GM23338 (cell line): ENCODE data around the gene KCNB1. TPM values are rescaled to one million over a fixed set of nuclear protein-coding genes. Genes with fewer than 3 reads are reported as not detected.

Experiments
- ATAC-seq: fragments of 200-7000 bp; cut with Tn5 transposase; 3 replicates; pipeline ENCODE4 v1.9.1; 2020
- DNase-seq: peaks from one replicate; pipeline ENCODE4 v3.0.0-alpha.2; 2015; ENCODE audit warnings: low spot score
- H2AFZ ChIP-seq: fragments of 200-600 bp; sonication (generic); 2 replicates; pipeline ENCODE4 v1.8.0; 2016; ENCODE audit warnings: antibody characterized with exemption, mild to moderate bottlenecking, moderate library complexity
- H3F3A ChIP-seq: fragments of 200-600 bp; sonication (generic); replicated peaks from 2 replicates; pipeline ENCODE4 v1.8.0; 2017; ENCODE audit warnings: antibody characterized with exemption, mixed run types, low read depth
- H3K27ac ChIP-seq: fragments of 200-600 bp; sonication (generic); 2 replicates; pipeline ENCODE4 v1.6.1; 2016; ENCODE audit warnings: low read depth
- H3K27me3 ChIP-seq: fragments of 200-600 bp; sonication (generic); 2 replicates; pipeline ENCODE4 v1.8.0; 2016; ENCODE audit warnings: mild to moderate bottlenecking, mixed run types, moderate library complexity; ENCODE audit not compliant: insufficient read depth
- H3K36me3 ChIP-seq: fragments of 200-600 bp; sonication (generic); 2 replicates; pipeline ENCODE4 v1.8.0; 2016; ENCODE audit warnings: mild to moderate bottlenecking; ENCODE audit not compliant: insufficient read depth
- H3K4me1 ChIP-seq: fragments of 200-600 bp; sonication (generic); 2 replicates; pipeline ENCODE4 v1.8.0; 2016; ENCODE audit warnings: mild to moderate bottlenecking, moderate library complexity; ENCODE audit not compliant: insufficient read depth
- H3K4me2 ChIP-seq: fragments of 200-600 bp; sonication (generic); 2 replicates; pipeline ENCODE4 v1.7.1; 2017; ENCODE audit warnings: mixed run types
- H3K4me3 ChIP-seq: fragments of 200-600 bp; sonication (generic); 2 replicates; pipeline ENCODE4 v1.6.1; 2016; ENCODE audit warnings: mixed run types
- H3K79me2 ChIP-seq: fragments of 200-600 bp; sonication (generic); replicated peaks from 2 replicates; pipeline ENCODE4 v1.8.0; 2017; ENCODE audit warnings: mild to moderate bottlenecking; ENCODE audit not compliant: insufficient read depth
- H3K9me2 ChIP-seq: fragments of 200-600 bp; sonication (generic); 2 replicates; pipeline ENCODE4 v1.8.0; 2017; ENCODE audit not compliant: insufficient read depth
- H4K20me1 ChIP-seq: fragments of 200-600 bp; sonication (generic); replicated peaks from 2 replicates; pipeline ENCODE4 v1.8.0; 2017; ENCODE audit warnings: mild to moderate bottlenecking; ENCODE audit not compliant: insufficient read depth
- H3K27ac Mint-ChIP-seq: 2 replicates; pipeline ENCODE4 v1.8.0; 2020; ENCODE audit warnings: inconsistent platforms, mild to moderate bottlenecking, moderate library complexity, mixed read lengths
- H3K27me3 Mint-ChIP-seq: 3 replicates; pipeline ENCODE4 v1.8.0; 2022; ENCODE audit warnings: low read depth, mild to moderate bottlenecking, moderate library complexity, mixed read lengths, inconsistent platforms; ENCODE audit not compliant: insufficient read depth, poor library complexity
- H3K36me3 Mint-ChIP-seq: 3 replicates; pipeline ENCODE4 v1.8.0; 2021; ENCODE audit warnings: low read depth, mild to moderate bottlenecking, inconsistent platforms, moderate library complexity, mixed read lengths
- H3K4me1 Mint-ChIP-seq: 3 replicates; pipeline ENCODE4 v1.8.0; 2020; ENCODE audit warnings: mild to moderate bottlenecking, inconsistent platforms, mixed read lengths
- H3K4me3 Mint-ChIP-seq: 3 replicates; pipeline ENCODE4 v1.8.0; 2021; ENCODE audit warnings: moderate library complexity, mild to moderate bottlenecking, inconsistent platforms, mixed read lengths
- H3K9me3 Mint-ChIP-seq: 3 replicates; pipeline ENCODE4 v1.8.0; 2020; ENCODE audit warnings: moderate library complexity, mild to moderate bottlenecking, inconsistent platforms, mixed read lengths
- CTCF ChIP-seq, 2 experiments: fragments of 200-600 bp in 1 of 2; sonication (generic) in 1 of 2; conservative IDR thresholded peaks; 2 replicates each; pipeline versions ENCODE4 v1.5.1 to v1.6.1; 2016 to 2017; ENCODE audit warnings: antibody characterized with exemption in 2 of 2, low read depth in 2 of 2, mild to moderate bottlenecking in 2 of 2, moderate library complexity in 1 of 2
- ETS1 ChIP-seq: IDR thresholded peaks from 2 replicates; pipeline ENCODE4 v1.6.1; 2016; ENCODE audit warnings: antibody characterized with exemption
- EZH2 ChIP-seq: fragments of 200-600 bp; sonication (generic); IDR thresholded peaks from one replicate; pipeline ENCODE4 v1.8.0; 2017; ENCODE audit warnings: antibody characterized with exemption, mild to moderate bottlenecking, low read depth; ENCODE audit not compliant: unreplicated experiment
- JUNB ChIP-seq: IDR thresholded peaks from one replicate; pipeline ENCODE4 v1.6.1; 2016; ENCODE audit warnings: antibody characterized with exemption; ENCODE audit not compliant: unreplicated experiment
- POLR2AphosphoS5 ChIP-seq: IDR thresholded peaks from 2 replicates; pipeline ENCODE4 v1.6.1; 2016; ENCODE audit warnings: antibody characterized with exemption, low read depth
- REST ChIP-seq: IDR thresholded peaks from one replicate; pipeline ENCODE4 v1.6.1; 2018; ENCODE audit warnings: antibody characterized with exemption; ENCODE audit not compliant: unreplicated experiment
- STAT1 ChIP-seq: IDR thresholded peaks from one replicate; pipeline ENCODE4 v1.6.1; 2016; ENCODE audit warnings: antibody characterized with exemption; ENCODE audit not compliant: unreplicated experiment
- ZNF462 ChIP-seq: fragments of 250-450 bp; sonication (Bioruptor Pico); IDR thresholded peaks from 2 replicates; pipeline ENCODE4 v1.5.0; 2020; ENCODE audit warnings: mild to moderate bottlenecking, moderate library complexity
- polyA plus RNA-seq: library from polyadenylated mRNA; unstranded; fragments of >200 nt; fragmentation: Nextera tagmentation; extraction: Ambion mirVana; gene quantifications from 2 replicates; pipeline ENCODE4 v1.2.1, GENCODE V29; 2016
- total RNA-seq: library from RNA; depleted of rRNA; stranded (reverse); fragments of >200 nt; shearing (Covaris generic); gene quantifications from 2 replicates; pipeline ENCODE4 v1.2.3, GENCODE V29; 2014

The KCNB1 gene
- total and polyA plus RNA-seq, 2 experiments from 2014 or later = 0.28 to 0.29 TPM

- H3K9me3 Mint-ChIP-seq = peaks cover 6% of the 10 kb centered on the region; the same call in 2 of the 3 replicates
- H3K4me3 Mint-ChIP-seq = no peak overlapping the region
- H3K36me3 Mint-ChIP-seq = peaks cover 43% of the 10 kb centered on the region
- Histone ChIP-seq H3K9me2 (no peaks in the 10 kb centered on the region), H3K79me2 (no peaks in the 10 kb centered on the region), H3K4me3 (no peak overlapping the region), H3K4me1 (no peaks in the 10 kb centered on the region), H3K4me2 (no peak overlapping the region), H4K20me1 (no peaks in the 10 kb centered on the region), H2AFZ (no peak overlapping the region), H3K36me3 (no peaks in the 10 kb centered on the region; the same call in 1 of the 2 replicates), H3F3A (no peaks in the 10 kb centered on the region), H3K27me3 (no peaks in the 10 kb centered on the region), H3K27ac (no peak overlapping the region)
- H3K27ac Mint-ChIP-seq = no peak overlapping the region
- DNase-seq = no peak
- no peak for ATAC-seq
- TF ChIP-seq STAT1 = no peak
- no peak for TF ChIP-seq REST
- TF ChIP-seq JUNB = no peak
- no peak for TF ChIP-seq POLR2AphosphoS5
- TF ChIP-seq EZH2 = no peak
- TF ChIP-seq ZNF462 = no peak
- TF ChIP-seq ETS1 = no peak
- no peak for TF ChIP-seq CTCF (conservative IDR thresholded peaks at IDR 0.05; ENCODE audit: low read depth in 2 of 2)
- peaks cover 5% of the 10 kb centered on the region for H3K27me3 Mint-ChIP-seq
- H3K4me1 Mint-ChIP-seq = no peaks in the 10 kb centered on the region; the same call in 2 of the 3 replicates
Measured at GRCh38 chr20:49526056-49526455, 43.6 kb upstream of the KCNB1 start.
